HG02943 (cell line): Measurements from ENCODE around the gene WEE2.
"Not testable (repeated sequence)": the region's sequence is repeated elsewhere in the genome, so short reads cannot be mapped to it uniquely, and the experiment has no call there.

Experiments used
- ATAC-seq: cut with Tn5 transposase; IDR thresholded peaks from one replicate; pipeline ENCODE4 v1.9.1; 2021; ENCODE audit warnings: mild to moderate bottlenecking, low read depth, moderate library complexity; ENCODE audit not compliant: unreplicated experiment

WEE2 gene

GRCh38 chr7:141689072-141689825 lies 18.9 kb upstream of the WEE2 start:
- ATAC-seq = not testable (repeated sequence)

- no peak for ATAC-seq
Measured at GRCh38 chr7:141691540-141691939, 16.6 kb upstream of the WEE2 start.

GRCh38 chr7:141691961-141692360 lies 16.2 kb upstream of the WEE2 start:
- ATAC-seq = no peak

- no peak for ATAC-seq
Measured at GRCh38 chr7:141693082-141693481, 15.1 kb upstream of the WEE2 start.

GRCh38 chr7:141695803-141696289 lies 12.3 kb upstream of the WEE2 start:
- ATAC-seq = no peak

- no peak for ATAC-seq
Measured at GRCh38 chr7:141696348-141696747, 11.8 kb upstream of the WEE2 start.

GRCh38 chr7:141697211-141697871 lies 10.8 kb upstream of the WEE2 start:
- no peak for ATAC-seq

- ATAC-seq = no peak
Measured at GRCh38 chr7:141698247-141699015, 9.7 kb upstream of the WEE2 start.

- no peak for ATAC-seq
Measured at GRCh38 chr7:141699860-141700259, 8.3 kb upstream of the WEE2 start.

- no peak for ATAC-seq
Measured at GRCh38 chr7:141700296-141700847, 7.8 kb upstream of the WEE2 start.

- ATAC-seq = no peak
Measured at GRCh38 chr7:141700848-141701371, 7.2 kb upstream of the WEE2 start.

GRCh38 chr7:141701489-141702046 lies 6.6 kb upstream of the WEE2 start:
- ATAC-seq = peak; percentile 83

GRCh38 chr7:141702047-141702567 lies 6.0 kb upstream of the WEE2 start, which contains the start of gene DENND11:
Gene DENND11, minus strand, starts transcription at chr7:141702166. Its CDS starts 13 bp downstream, at chr7:141702153.
- ATAC-seq = peak; percentile 60

GRCh38 chr7:141702892-141703291 lies 5.3 kb upstream of the WEE2 start:
- no peak for ATAC-seq

GRCh38 chr7:141704112-141704511 lies 4.0 kb upstream of the WEE2 start:
- no peak for ATAC-seq

- no peak for ATAC-seq
Measured at GRCh38 chr7:141704741-141705140, 3.4 kb upstream of the WEE2 start.

- no peak for ATAC-seq
Measured at GRCh38 chr7:141706239-141707064, 1.7 kb upstream of the WEE2 start.

- no peak for ATAC-seq
Measured at GRCh38 chr7:141709318-141709717, 1.2 kb downstream of the WEE2 start.

GRCh38 chr7:141709749-141710148 lies 1.6 kb downstream of the WEE2 start:
- no peak for ATAC-seq
